Activated CD8-positive, alpha-beta T cell treated with anti-CD3 and anti-CD28 coated beads for 36 hours (primary cell): Measurements from ENCODE around the gene IL1RAP. TPM values are rescaled to one million over a fixed set of nuclear protein-coding genes. Genes with fewer than 3 reads are reported as not detected.

Experiments used
- ATAC-seq: fragments of 200-7000 bp; cut with Tn5 transposase; one replicate; pipeline ENCODE4 v1.10.0; 2021; ENCODE audit warnings: mild to moderate bottlenecking, moderate library complexity
- CTCF ChIA-PET: fragments of 350-600 bp; sonication (Branson Sonifier 250); formaldehyde crosslinking; loops from one replicate; lab custom pipeline; 2021; ENCODE audit warnings: antibody characterized with exemption; lab: Charles Lee
- POLR2A ChIA-PET: fragments of 350-600 bp; sonication (Branson Sonifier 250); formaldehyde crosslinking; loops from one replicate; lab custom pipeline; 2021; ENCODE audit warnings: antibody characterized with exemption; lab: Charles Lee
- DNase-seq: peaks from one replicate; pipeline ENCODE4 v3.0.0-alpha.2; 2020
- H3K27ac Mint-ChIP-seq: one replicate; pipeline ENCODE4 v1.8.0; 2021; ENCODE audit warnings: mild to moderate bottlenecking, mixed read lengths
- H3K27me3 Mint-ChIP-seq: one replicate; pipeline ENCODE4 v1.8.0; 2021; ENCODE audit warnings: mixed read lengths
- H3K36me3 Mint-ChIP-seq: one replicate; pipeline ENCODE4 v1.8.0; 2021; ENCODE audit warnings: low read depth, mixed read lengths
- H3K4me1 Mint-ChIP-seq: one replicate; pipeline ENCODE4 v1.8.0; 2021; ENCODE audit warnings: low read depth, mixed read lengths
- H3K4me3 Mint-ChIP-seq: one replicate; pipeline ENCODE4 v1.8.0; 2021; ENCODE audit warnings: mild to moderate bottlenecking, moderate library complexity, mixed read lengths
- H3K9me3 Mint-ChIP-seq: one replicate; pipeline ENCODE4 v1.8.0; 2021; ENCODE audit warnings: mixed read lengths
- intact Hi-C: fragments of 100-400 bp; cut with micrococcal nuclease; formaldehyde crosslinking; loops from one replicate; pipeline ENCODE4 v1.10.0; 2022
- total RNA-seq, 2 experiments: library from RNA; stranded (reverse); gene quantifications; one replicate each; pipeline ENCODE4 v1.2.3, GENCODE V29; 2021
- TF ChIP-seq, protein P1 (sequence below): fragments of 200-600 bp; IDR thresholded peaks from one replicate; pipeline ENCODE4 v1.8.0; 2022; ENCODE audit warnings: antibody characterized with exemption, mild to moderate bottlenecking

Gene IL1RAP
- total RNA-seq, 2 experiments from 2014 or later = 18.8 to 20.2 TPM

DNA sequence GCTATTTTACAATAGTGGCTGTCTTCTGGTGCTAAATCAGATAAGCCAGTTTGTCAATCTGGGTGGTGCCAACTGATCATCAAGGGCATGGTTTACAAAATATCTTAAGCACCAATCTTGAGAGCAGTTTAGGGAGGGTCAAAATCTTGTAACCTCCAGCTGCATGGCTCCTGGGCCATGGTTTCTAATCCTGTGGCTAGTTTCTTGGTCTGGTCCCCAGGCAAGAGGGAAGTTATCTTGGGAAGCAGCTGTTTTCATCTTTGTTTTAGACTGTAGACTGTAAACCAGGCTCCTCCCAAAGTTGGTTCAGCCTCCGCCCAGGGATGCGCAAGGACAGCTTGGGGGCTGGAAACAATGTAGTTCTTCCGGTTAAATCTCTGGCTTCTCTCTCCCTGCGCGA lies 166.8 kb downstream of the IL1RAP start:
- TF ChIP-seq, protein P1, sequence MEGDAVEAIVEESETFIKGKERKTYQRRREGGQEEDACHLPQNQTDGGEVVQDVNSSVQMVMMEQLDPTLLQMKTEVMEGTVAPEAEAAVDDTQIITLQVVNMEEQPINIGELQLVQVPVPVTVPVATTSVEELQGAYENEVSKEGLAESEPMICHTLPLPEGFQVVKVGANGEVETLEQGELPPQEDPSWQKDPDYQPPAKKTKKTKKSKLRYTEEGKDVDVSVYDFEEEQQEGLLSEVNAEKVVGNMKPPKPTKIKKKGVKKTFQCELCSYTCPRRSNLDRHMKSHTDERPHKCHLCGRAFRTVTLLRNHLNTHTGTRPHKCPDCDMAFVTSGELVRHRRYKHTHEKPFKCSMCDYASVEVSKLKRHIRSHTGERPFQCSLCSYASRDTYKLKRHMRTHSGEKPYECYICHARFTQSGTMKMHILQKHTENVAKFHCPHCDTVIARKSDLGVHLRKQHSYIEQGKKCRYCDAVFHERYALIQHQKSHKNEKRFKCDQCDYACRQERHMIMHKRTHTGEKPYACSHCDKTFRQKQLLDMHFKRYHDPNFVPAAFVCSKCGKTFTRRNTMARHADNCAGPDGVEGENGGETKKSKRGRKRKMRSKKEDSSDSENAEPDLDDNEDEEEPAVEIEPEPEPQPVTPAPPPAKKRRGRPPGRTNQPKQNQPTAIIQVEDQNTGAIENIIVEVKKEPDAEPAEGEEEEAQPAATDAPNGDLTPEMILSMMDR = no peak
- Mint-ChIP-seq H3K36me3 (no peaks in the 10 kb centered on the region), H3K4me1 (no peaks in the 10 kb centered on the region), H3K27me3 (peaks cover 4% of the 10 kb centered on the region), H3K9me3 (peaks cover 2% of the 10 kb centered on the region), H3K27ac (no peak overlapping the region), H3K4me3 (no peak overlapping the region)
- no peak for ATAC-seq
- ChIA-PET POLR2A (no interaction called here), CTCF (interaction anchor here (1.0 kb wide), 1 partner anchor 11 kb away, joined by 3 read pairs; no protein-coding TSS in a partner anchor)
- no peak for DNase-seq
- intact Hi-C loops = no loop called here

DNA sequence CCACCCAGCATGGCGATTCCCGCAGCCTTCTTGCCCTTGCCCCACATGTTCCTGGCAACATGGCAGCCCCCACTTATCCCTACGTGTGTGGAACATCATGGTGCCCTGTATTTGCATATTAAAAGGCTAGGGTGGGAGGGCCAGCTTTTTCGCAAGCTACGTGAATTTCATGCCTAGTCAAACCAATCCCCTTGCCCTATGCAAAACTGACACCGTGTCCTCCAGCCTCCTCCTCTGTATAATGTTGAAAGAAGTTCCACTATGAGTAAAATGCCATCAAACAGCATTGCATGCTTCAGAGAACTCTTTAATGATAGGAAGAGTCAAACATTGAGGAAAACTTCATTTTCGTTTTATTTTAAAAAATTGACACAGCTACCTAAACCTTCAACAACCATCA lies 170.9 kb downstream of the IL1RAP start:
- TF ChIP-seq, protein P1 = no peak
- no peaks in the 10 kb centered on the region for H3K4me1 Mint-ChIP-seq
- DNase-seq (no peak), ATAC-seq (no peak)
- no peak overlapping the region for H3K27ac Mint-ChIP-seq
- ChIA-PET CTCF (no interaction called here), POLR2A (no interaction called here)
- intact Hi-C loops = no loop called here
- H3K4me3 Mint-ChIP-seq = no peak overlapping the region
- no peaks in the 10 kb centered on the region for H3K36me3 Mint-ChIP-seq
- H3K9me3 Mint-ChIP-seq = peaks cover 2% of the 10 kb centered on the region
- peaks cover 4% of the 10 kb centered on the region for H3K27me3 Mint-ChIP-seq

DNA sequence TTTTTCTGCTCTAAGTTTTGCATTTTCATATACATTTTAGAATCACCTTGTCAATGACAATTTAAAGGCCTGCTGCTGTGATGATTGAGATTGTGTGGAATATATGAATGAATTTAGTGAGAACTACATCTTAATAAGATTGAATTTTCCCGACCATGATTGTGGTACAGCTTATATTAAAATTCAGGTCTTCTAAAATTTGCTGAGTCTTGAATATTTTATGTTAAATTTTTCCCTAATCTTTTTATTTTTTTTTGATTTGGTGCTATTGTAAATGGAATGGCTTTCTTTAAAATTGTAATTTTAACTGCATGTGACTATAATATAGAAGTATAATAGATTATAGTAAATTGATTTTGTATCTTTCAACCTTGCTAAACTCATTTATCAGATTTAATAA lies 172.1 kb downstream of the IL1RAP start:
- ChIA-PET CTCF (no interaction called here), POLR2A (no interaction called here)
- H3K4me1 Mint-ChIP-seq = no peaks in the 10 kb centered on the region
- DNase-seq = no peak
- ATAC-seq = no peak
- no peaks in the 10 kb centered on the region for H3K36me3 Mint-ChIP-seq
- TF ChIP-seq, protein P1 = no peak
- intact Hi-C loops = no loop called here
- H3K9me3 Mint-ChIP-seq = peaks cover 2% of the 10 kb centered on the region
- no peak overlapping the region for H3K27ac Mint-ChIP-seq
- H3K4me3 Mint-ChIP-seq = no peak overlapping the region
- H3K27me3 Mint-ChIP-seq = peaks cover 6% of the 10 kb centered on the region

DNA sequence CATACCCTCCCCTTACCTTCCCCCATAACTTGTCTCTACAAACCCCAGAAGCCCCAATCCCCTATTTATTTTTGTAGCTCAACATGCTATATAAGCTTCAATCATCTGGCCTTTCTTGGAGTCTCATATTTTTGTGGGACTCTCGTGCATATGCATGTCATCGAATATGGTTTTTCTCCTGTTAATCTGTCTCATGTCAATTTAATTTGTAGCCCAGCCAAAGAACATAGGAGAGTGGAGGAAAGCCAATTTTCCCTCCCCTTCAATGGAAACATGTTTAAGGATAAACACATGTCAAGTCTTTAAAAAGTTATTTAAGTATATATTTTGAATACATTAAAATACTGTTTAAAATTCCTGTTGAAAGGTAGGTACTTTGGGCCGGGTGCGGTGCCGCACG lies 176.4 kb downstream of the IL1RAP start:
- no peak for ATAC-seq
- CTCF ChIA-PET = no interaction called here

GRCh38 chr3:190692256-190692655 lies 178.4 kb downstream of the IL1RAP start:
- POLR2A ChIA-PET = no interaction called here
- H3K9me3 Mint-ChIP-seq = no peaks in the 10 kb centered on the region
- peaks cover 16% of the 10 kb centered on the region for H3K27me3 Mint-ChIP-seq
- ATAC-seq (no peak), DNase-seq (no peak)
- no peaks in the 10 kb centered on the region for H3K36me3 Mint-ChIP-seq
- H3K4me3 Mint-ChIP-seq = no peak overlapping the region
- TF ChIP-seq, protein P1 = no peak
- no peaks in the 10 kb centered on the region for H3K4me1 Mint-ChIP-seq
- H3K27ac Mint-ChIP-seq = no peak overlapping the region
- CTCF ChIA-PET = no interaction called here
- intact Hi-C loops = no loop called here

More for the DNA sequence above, 176.4 kb downstream of the IL1RAP start:
- Mint-ChIP-seq H3K27ac (no peak overlapping the region), H3K36me3 (no peaks in the 10 kb centered on the region), H3K4me1 (no peaks in the 10 kb centered on the region), H3K27me3 (peaks cover 6% of the 10 kb centered on the region), H3K4me3 (no peak overlapping the region), H3K9me3 (no peaks in the 10 kb centered on the region)
- intact Hi-C loops = no loop called here
- no peak for DNase-seq
- TF ChIP-seq, protein P1 = no peak
- POLR2A ChIA-PET = no interaction called here
